IPS-NIHi11 (cell line): ENCODE data around the gene IL17F.

ENCODE experiments used
- DNase-seq: peaks from one replicate; pipeline ENCODE4 v3.0.0; 2012; ENCODE audit warnings: mixed read lengths, low spot score

The IL17F gene

DNA sequence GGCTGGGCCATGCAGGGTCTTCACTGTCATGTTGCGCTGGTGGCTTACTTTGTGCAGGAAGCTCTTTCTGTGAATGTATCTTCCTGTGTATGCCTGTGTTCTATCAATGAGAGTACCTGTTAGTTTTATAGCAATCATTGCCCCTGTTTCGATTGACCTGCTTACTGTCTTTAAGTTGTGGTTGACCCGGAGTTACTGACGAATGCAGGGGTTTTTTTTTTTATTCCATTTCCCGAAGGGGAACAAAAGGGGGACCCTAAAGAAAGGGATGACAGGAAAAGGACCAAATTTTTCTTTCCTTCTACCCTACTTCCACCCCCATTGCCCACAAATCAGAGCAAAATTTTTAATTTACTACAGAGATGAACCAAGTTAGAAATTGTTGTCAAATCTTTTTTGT is at the start of gene IL17F:
TSS of gene IL17F (minus strand) at position 101 of the 400 bp plus-strand sequence. CDS start at position 30, 71 bp downstream.
- no peak for DNase-seq

DNA sequence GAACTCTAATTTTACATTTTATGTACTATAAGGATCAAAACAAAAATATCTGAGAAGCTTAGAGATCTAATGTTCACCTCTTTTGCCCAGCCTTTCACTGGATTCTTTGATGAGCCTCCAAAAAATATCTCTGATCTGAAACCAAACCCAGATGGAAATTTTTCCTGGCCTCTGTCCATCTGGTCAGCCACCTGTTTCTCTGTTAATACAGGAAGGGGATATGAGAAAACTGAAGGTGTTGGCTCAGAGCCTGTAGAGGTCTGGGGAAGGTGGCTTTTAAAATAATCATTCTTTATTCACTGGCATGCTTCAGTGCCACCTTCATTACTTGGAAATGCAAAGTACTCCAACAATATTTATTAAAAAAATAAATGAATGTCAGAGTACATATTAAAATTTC is 48.8 kb upstream of the IL17F start:
- no peak for DNase-seq

DNA sequence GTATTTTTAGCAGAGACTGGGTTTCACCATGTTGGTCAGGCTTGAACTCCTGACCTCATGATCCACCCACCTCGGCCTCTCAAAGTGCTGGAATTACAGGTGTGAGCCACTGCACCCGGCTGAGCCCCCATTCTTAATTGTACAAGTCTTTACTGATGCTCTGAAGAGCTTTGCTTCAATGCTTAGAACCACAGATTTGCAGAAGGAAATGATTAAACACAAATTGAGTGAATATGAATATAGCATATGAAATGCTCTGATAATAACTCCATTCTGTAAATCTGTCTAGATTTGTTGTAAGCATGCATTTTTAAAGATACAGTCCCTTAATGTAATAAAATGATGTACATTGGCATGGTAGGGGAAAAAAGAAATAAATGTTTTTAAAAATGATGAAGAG is 44.5 kb upstream of the IL17F start:
- no peak for DNase-seq

DNA sequence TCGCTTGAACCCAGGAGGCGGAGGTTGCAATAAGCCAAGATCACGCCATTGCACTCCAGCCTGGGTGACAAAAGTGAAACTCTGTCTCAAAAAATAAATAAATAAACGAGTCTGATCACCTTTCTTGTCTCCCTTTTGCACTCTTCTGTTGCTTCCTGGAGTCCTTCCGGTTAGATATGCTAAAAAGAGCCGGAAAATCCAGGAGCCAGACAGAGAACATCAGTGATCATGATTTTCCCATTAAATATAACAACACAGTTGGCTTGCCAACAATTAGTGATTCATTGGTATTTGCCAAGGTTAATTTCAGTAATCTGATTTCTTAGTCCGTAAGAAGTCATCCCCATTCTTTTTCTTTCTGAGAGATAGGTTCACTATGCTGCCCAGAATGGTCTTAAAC is 43.9 kb upstream of the IL17F start:
- no peak for DNase-seq

DNA sequence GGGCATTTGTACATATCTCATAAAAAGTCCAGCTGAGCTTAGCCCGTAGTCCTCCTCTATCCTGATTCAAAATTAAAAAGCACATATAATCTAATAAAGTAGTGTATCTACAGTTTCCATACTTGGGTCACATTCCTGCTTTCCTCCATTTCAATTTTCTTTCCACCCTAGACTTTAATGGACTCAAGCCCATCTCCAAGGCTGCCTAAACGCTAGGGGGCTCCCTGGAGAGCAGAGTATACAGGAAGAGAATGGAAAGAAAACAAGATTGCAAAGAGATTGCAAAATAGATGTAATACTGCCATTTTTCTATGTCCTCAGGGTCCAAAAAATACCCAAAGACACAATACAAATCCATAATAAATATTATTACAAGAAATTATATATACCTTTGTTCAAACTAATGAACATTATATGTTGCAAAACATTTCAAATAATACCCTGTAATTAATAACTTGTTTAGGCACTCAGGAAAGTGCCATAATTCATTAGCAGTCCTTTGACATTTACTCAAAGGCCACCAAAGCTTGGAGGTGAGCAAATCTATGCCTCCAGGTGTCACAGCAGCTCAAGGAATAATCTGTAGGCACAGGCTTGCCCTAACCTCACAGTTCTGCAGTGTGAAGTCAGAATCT is 42.6 kb upstream of the IL17F start:
- peak; percentile 57 for DNase-seq

DNA sequence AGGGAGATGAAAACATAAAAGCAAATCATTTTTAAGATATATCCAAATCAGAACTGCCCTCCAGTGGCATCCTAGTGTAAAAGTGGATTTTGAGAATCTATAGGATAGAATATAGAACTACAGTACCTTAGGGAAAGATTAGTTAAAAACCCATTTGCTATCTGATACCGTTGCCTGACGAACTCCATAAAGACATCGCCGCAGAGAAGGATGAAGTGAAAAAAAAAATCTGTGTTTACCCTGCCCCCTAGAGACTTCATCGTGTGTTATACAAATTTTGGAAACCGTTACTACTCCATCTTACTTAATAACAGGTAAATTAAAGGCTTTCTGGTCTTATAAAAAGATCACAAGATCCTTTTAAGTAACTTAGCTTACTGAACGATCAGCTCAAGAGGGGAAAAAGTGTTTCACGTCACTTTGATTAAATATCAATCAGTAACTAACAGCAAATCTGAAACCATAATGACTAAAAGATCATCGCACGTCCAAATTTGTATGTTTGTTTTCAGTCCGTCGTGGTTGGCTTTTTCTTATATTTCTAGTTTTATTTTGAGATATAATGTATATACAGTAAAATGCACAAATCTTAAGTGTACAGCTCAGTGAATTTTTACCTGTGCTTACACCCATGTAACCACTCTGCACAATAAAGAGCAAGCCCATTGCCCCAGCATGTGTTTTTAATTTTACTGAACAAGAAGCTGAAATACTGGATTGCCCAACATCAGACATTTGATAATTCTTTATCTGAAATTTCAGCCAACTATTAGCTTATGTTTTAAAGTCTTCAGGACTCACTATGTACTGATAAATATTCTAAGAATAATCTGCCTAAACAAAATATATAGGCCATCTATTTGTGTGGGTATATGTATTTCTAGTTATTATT is 41.1 kb upstream of the IL17F start:
- no peak for DNase-seq

DNA sequence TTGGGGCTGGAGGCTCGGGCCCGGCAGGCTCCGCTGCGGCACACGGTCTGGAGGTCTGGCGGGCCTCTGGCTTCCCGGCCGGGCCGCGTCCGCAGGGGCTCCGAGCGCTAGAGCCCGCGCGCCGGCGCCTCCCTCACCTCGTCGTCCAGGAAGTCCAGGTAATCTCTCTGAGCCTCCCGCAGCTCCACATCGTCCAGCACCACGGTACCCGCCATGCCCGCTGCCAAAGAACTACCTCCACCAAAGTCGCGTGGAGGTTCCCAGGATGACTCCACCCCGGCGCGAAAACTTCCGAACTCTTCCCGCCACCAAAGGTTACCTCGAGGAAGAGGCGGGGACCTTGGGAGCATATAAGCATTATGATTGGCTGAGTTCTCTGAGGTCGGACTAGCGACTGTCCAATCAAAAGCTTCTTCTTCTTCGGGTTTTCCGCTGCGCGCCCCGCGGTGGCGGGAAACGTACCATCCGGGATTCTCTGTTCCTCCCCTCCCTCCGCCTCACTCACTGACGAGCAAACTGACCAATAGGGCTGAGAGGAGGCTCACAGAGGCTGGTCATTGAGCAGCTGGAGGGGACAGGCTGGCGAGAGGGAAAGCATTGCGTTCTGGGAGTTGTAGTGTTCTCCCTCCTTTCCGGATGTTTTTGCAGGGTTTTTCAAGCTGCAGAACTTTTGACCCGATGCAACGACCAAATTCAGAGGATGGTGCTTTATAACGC is 40.3 kb upstream of the IL17F start, which contains the start of gene MCM3:
TSS of gene MCM3 (minus strand) at position 283 of the 717 bp plus-strand sequence. CDS start at position 215, 68 bp downstream.
- DNase-seq: peak; percentile 94

DNA sequence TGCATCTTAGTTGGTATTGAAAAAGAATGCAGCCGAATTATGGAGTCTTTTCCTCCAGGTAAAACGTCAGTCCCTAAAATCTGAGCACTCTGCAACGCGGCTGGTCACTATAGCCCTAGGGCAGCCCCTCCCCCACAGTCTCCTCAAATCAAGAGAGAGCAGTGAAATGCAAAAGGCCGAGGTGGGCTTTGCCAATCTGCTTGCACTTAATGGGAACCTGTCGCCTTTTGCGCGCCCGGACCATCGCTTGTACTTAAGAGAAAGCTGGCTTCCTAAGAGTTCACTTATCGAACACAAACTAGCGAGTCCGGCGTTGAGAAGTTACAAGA is 39.8 kb upstream of the IL17F start:
- peak; percentile 70 for DNase-seq

DNA sequence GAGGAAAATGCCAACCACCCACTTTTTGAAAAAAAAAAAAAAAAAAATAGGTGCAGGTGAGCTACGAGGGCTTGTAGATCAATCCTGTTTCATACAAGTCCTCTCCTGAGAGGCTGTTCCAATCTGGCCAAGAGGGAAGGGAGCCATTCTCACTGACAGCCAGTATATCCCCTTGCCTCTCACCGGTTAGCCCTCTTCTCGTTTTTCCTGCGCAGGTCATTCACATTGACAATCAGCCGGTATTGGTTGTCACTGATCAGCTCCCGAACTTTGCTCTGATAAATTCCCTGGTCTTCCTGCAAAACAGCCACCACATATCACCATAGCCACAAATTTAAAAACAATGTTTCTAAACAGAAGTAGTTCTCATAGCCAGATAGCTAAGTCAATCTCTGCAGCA is 38.8 kb upstream of the IL17F start:
- DNase-seq: no peak

DNA sequence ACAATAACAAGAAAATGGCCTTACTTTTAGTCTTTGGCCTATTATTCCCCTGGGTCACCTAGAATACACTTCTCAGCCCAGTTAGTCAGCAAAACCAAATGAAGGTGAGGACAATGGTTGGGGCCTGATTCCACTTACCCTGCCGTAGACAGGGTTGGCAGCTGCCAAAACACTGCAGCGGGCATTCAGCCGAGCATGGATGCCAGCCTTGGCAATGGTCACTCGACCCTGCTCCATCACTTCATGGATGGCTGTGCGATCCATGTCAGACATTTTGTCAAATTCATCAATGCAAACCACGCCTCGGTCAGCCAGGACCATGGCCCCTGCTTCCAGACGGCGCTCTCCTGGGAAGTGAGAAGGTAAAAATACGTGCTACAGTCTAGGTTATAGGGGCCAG is 31.8 kb upstream of the IL17F start:
- DNase-seq: no peak

DNA sequence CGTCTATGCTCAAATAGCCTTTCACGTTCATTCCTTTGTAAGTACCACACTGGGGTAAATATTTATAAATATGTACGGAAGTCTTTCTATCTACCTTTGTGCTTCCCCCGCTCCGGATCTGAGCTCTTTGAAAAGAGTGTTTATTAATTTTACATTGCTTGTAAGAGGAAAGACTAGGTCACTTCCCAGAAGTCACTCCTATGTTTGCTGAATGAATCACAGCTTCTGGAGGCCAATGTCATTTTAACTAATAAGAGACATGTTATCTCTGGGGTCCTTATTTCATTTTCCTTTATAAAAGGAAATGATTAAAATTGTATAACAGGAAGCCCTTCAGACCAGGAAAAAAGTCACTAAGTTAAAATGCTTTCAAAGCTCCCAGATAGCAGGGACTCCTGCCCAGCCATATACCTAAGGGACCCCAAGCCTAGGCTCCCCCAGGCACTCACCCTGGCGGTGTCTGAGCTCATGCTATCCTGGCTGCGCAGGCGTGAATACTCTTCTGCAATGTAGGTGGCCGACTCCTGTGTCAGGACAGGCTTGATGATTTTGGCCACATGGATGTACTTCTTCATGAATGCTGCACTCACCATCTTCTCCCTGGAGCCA is 27.7 kb upstream of the IL17F start:
- DNase-seq: no peak

DNA sequence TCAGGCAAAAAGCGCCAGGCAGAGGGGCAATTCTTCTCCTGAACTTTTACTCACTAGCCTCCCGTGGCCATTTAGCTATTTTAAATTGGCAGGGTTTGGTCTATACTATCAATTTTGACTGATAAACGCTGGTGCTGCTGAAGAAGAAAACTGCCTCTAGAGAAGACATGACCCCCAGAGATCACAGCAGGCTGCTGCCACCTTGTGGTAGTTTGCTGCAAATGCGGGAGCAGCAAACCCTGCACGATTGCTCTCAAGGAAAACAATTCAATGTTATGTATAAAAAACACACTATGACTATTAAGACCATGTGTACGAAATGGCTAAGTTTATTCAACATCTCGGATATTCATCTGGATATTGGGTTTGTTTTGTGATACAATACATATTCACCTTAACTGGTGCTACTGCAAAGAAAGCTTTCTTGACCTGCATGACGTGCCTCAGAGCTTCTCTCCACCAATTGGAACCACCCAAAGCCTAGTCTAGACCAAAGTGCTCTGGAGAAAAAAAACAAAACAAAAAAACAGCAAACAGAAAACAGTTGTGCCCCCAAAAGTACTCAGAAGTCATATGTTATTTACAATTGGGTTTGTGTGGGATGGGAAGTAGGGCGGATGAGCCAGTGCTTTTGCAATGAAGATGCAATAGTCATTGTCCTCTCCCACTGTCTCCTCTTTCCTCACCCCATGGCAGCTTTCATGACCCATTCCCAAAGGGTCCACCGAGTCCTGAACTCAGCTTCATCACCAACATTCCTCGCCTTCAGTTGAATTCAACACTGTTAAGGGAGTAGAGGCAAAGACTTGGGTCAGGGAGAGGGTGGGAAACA is 19.6 kb upstream of the IL17F start:
- peak; percentile 67 for DNase-seq

DNA sequence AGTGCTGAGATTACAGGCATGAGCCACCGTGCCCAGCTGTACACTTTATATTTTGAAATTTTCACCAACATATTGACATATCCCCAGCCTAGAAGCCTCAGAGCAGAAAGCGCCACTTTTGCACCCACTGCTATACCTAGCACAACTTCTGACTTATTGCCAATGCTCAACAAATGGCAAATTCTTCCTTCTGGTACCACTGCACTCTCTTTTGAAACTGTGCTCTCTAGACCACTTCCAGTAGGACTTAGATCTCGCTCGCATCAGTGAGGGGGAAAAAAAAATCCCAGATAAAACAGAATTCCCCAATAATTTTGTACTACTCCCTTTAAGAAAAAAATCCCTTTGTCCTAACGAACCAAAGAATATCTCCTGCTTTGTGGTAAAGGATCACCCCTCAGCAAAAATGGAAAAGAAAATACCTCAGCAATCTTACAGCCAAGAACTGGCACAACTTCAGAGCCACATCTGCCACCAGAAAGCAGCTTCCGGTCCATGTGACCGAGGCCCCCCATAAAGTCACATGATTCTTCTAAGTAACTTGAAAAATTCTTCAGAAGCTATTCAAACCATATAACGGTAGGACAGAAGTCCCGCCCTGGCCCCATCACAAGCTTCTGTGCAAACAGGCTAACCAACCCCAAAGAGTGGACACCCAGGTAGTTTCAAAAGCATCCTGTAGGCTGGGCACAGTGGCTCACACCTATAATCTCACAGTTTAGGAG is 18.5 kb upstream of the IL17F start:
- no peak for DNase-seq

DNA sequence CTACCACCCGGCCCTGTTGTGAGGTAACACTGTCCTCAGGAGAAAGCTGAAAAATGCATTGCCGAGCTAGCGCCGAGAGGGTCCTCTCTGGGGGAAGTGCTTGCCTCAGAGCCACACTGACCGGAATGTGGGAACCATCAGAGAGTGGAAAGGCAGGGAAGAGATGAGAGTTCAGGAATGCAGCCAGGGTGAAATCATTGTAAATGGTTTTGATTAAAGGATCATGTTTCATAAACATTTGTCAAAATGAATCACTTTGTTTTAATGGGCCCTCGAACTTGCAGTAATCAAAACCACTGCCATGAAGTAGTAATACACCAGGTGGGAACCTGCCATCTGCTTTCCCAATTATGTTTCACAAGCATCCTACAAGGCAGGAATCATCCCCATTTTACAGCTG is 16.9 kb upstream of the IL17F start:
- DNase-seq: no peak

DNA sequence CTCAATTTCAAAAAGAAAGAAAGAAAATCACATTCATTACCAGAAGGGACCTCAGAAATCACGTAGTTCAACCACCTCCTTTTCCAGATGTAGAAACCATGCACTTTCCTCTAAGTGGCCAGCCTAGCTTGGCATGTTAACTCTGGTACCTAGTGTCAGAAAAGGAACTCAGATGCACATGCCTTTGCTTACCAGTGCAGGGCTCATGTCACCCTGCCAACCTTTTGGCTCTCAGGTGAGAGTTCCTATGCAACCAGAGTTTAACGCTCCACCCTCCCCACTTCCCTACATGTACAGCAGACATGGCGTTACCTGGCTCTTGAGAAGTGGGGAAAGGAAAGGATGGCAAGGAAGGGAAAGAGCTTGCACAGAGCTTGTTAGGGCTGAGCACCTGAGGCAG is 16.3 kb upstream of the IL17F start:
- DNase-seq: no peak

DNA sequence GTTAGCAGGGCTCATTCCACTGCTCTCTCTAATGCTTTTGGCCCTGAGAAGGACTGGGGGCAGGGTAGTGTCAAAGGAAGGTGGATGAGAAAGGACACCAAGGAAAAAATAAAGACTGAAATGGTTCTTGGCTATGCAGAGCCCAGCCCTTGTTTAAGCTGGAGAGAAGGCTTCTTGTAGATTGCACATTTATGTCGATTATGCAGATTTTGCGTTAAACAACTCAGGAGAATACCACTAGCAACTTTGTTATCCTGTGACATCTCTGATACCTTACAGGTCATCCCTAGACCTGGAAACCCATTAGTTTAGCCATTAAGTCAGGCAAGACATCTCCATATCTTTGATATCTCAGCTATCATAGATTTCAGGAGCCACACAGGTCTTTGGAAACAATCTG is 11.1 kb upstream of the IL17F start:
- no peak for DNase-seq

DNA sequence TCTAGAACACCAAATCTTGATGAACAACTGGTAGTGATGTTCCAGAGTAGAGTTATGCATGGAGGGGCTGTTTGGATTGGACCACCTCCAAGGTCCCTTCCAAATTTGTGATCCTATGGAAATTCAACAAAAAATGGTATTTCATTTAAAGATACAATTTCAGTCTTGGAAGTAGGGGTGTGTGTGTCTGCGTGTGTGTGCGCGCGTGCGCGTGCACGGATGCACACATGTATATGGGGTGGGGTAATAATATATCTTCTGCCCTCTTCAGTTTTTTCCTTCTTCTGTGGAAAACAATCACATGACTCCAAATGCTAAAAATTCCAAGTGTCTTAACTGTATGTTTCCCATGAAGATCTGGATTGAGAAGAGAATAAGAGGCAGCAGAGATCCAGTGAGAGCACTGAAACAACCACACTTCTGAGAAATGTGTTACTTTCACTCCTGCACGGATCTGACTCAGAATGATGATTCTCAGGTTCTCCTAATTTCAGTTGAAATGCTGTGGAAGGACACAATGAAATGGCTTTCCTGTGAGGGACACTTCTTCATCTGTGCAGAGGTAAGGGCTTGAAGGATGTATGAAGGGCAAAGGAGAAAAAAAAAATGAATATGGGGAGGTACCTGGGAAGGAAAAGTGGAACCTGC is 10.6 kb upstream of the IL17F start:
- DNase-seq: no peak

DNA sequence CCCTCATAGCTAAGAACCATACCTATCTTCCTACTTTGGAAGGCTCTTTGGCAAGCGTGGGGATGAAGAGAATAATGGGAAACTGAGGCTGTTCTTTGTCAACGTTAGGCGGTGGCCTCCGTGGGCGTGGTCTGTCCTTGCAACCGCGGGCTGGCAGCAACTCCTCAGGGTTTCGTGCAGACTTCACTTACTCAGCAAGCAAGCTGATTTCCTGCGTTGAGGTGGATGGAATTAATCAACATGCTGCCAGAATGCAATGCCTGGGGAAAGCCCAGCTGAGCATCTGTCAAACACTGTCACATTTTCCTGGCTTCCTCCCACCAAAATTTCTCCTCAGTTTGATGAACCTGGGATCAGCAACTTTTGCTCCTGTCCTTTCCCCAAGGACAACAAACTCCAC is 9.2 kb upstream of the IL17F start:
- DNase-seq: no peak

DNA sequence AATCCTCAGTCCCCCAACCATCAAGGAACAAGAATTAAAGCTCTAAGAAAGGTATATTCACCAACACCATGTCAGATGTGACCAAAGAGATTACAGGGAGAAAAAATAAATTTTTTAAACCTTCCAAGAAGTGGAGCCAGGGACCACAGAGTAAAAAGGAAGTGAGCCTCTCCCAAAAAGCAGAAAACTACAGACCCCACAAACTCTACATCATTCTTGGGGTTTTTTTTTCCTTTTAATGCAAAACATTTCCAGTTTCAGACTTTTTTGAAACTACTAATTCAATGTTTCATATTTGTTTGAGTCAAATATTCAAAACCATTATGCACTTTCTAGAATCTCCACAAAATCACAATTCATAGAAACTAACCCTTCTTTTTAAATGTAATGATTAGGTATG is 6.8 kb upstream of the IL17F start:
- no peak for DNase-seq

DNA sequence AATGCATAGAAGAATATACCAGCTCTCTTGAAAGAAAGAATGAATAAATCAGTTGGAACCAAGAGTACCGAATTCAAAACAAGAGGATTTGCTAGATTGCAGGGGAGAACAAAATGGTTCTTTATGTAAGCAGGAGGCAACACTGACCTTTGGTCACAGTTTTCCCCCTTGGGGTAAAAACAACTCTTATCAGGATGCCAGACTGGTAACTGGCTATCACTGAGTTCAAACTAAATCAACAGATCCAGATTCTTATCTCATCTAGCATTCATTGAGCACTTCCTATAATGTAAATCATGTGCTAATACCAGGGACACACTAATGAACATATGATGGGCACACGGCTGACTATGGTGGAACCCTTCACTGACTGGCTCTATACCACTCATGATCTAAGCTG is 4.8 kb upstream of the IL17F start:
- DNase-seq: no peak
